ENCODE measurements around the gene RASL12.

- no peak for TF ChIP-seq CTCF (IDR thresholded peaks at IDR 0.05)
- TF ChIP-seq POLR2A (IDR thresholded peaks at IDR 0.05): no peak
These were observed 20.3 kb upstream of the RASL12 start for GRCh38 chr15:65087873-65088642.
